DOHH2 (cell line): ENCODE data around the gene EEPD1.

Source experiments
- EZH2phosphoT487 ChIP-seq: fragments of 200-600 bp; sonication (generic); IDR thresholded peaks from 2 replicates; pipeline ENCODE4 v1.6.1; 2017; ENCODE audit warnings: borderline replicate concordance, mild to moderate bottlenecking, antibody characterized with exemption, low read length, moderate library complexity, mixed read lengths
- TF ChIP-seq, protein P1 (sequence below): fragments of 200-600 bp; sonication (generic); IDR thresholded peaks from one replicate; pipeline ENCODE4 v1.5.1; 2014; ENCODE audit warnings: antibody characterized with exemption, mild to moderate bottlenecking, low read depth, low read length; ENCODE audit not compliant: poor library complexity, severe bottlenecking

DNA sequence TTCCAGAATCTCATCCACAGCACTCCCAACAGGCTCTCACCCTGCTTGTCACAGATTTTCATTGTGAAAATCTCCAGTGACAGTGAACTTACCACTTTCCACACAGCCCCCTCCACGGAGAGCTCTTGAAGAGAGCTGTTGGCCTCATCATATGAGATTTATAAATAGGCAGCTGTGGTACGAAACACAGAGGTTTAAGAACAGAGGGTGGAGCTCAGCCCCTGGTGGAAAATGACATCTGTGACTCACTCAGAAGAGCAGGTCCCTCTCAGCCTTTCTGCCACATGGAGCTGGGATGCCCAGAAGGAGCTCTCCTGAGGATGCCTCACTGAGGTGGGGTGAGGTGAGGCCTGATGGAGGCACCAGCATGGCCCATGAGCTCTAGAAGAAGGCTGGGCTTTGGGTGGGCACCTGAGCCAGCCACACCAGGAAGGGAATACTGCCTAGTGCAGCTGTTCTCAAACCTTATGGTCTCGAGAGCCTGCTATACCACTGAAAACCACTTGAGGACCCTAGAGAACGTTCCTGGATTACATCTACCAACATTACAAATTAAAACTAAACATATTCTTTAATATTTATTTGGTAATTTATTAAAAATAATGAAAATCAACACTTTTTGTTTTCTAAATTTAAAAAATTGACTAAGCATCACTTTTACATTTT, 25.8 kb upstream of the EEPD1 start:
- TF ChIP-seq, protein P1, sequence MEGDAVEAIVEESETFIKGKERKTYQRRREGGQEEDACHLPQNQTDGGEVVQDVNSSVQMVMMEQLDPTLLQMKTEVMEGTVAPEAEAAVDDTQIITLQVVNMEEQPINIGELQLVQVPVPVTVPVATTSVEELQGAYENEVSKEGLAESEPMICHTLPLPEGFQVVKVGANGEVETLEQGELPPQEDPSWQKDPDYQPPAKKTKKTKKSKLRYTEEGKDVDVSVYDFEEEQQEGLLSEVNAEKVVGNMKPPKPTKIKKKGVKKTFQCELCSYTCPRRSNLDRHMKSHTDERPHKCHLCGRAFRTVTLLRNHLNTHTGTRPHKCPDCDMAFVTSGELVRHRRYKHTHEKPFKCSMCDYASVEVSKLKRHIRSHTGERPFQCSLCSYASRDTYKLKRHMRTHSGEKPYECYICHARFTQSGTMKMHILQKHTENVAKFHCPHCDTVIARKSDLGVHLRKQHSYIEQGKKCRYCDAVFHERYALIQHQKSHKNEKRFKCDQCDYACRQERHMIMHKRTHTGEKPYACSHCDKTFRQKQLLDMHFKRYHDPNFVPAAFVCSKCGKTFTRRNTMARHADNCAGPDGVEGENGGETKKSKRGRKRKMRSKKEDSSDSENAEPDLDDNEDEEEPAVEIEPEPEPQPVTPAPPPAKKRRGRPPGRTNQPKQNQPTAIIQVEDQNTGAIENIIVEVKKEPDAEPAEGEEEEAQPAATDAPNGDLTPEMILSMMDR = no peak
- TF ChIP-seq EZH2phosphoT487 = no peak
